Measurements from ENCODE around the gene C8B. TPM values are rescaled to one million over a fixed set of nuclear protein-coding genes. Genes with fewer than 3 reads are reported as not detected.

Gene C8B
- total RNA-seq, 1 donor from 2014 or later = not detected

DNA sequence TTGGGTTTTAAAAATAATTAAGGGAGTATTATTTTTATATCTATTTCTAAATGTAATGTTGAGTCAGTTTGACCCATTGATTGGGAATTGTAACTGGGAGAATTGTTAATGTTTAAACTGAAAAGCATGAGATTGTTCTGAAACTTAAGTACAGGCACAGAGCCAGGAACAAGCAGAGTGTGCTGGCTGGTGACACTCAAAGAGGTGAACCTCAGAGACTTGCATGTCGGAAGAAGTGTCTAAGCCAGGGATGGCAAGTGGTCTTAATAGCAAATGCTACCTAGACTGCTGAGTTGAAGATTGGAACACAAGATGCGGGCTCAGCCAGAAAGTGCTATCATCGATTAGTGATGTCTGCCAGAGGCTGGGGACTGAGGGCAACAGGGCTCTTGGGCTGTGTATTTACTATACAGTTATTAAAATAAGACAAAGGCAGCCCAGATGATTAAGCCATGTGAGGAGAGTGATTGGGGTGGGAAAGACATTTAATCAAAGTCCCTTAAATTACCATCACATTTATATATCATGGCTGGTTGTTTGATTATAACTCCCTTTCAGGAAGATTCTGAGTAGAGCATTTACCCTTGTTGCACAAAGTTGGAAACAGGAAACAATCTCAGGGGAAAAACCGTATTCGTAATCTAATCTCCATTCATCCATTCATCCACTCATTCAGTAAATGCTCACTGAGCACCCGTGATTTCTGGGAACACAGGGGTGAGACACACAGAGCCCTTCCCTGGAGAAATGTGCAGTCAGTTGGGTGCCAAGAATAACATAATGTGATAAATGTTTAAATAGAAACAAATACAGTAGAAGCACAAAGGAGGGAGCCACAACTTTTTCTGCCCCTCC, 68.4 kb downstream of the C8B start:
- DNase-seq = no peak

DNA sequence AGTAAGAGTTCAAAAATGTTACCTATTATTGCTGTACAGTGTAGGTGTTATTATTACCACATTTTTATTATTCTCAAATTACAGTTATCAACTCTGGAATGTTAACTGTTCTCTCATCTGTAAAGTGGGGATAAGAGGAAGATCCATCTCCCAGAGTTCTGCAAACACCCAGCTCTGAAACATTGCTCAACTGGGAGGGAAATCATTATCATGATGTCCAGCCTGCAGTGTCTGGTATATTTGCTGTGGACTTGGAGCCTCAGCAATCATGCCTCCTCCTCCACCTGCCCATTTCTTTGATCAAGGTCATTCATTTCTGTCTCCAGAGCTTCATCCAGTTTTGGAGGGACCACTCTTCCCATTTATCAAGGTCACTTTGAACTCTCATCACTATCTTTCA, 71.8 kb downstream of the C8B start:
- DNase-seq = no peak

DNA sequence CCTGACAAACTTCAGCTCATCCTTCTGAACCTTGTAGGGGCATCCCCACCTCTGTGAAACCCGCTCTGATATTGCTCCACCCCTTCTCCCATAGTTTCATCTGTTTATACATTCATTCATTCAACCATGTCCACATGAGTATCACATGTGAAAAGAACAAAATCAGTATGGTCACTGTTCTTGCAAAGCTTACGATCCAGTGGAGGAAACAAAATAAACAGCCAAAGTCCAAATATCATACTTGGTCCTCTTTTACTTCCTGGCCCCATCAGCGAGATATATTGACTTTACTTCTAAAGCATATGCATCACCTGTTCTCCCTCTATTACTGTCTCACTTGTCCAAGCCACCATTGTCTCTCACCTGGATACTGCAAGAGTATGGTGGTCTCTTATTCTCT, 75.6 kb downstream of the C8B start:
- DNase-seq = no peak

DNA sequence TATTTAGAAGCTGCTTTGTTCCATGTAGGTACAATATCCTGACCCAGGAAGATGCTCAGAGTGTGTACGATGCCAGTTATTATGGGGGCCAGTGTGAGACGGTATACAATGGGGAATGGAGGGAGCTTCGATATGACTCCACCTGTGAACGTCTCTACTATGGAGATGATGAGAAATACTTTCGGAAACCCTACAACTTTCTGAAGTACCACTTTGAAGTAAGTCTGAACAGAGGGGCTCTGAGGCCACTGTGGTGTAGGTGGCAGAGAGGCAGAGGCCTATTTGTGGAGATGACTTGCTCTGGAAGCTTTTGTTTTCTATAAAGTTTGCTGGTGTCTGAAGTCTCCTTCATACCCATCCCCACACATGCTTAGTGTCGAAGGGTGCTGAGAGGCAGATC, 84.4 kb downstream of the C8B start:
- DNase-seq = no peak

DNA sequence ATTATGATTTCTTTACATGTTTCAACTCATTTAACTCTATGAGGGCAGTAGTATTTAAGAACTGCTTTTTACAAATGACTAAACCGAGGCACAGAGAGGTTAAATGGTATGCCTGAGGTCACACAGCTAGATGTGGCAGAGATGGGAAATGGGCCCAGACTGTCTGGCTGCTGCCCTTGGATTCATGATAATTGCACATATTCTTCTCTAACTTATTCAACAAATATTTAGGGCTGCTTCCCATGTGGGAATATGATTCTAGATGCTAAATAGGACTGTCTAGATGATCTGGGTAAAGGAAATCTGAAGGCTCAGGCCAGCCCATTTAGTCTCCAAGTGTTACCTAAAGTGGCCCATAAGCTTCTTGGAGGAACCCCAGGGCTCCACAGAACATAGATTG, 85.0 kb downstream of the C8B start:
- DNase-seq = no peak

Other genes with a start within 250 kb of the C8B start
- gene FYB2, start 146.6 kb downstream of the C8B start, total RNA-seq = 0.30 TPM
- not detected for gene C8A, start 111.2 kb downstream of the C8B start, total RNA-seq

Measured in skin of body (tissue), 2 donors.